Epidermal melanocyte (primary cell): ENCODE measurements around the gene ELL.
"Not testable (repeated sequence)": the region's sequence is repeated elsewhere in the genome, so short reads cannot be mapped to it uniquely, and the experiment has no call there.

Experiments used
- DNase-seq: peaks from one replicate; pipeline ENCODE4 v3.0.0; 2011; ENCODE audit warnings: low spot score; ENCODE audit not compliant: insufficient read length

The ELL gene

DNA sequence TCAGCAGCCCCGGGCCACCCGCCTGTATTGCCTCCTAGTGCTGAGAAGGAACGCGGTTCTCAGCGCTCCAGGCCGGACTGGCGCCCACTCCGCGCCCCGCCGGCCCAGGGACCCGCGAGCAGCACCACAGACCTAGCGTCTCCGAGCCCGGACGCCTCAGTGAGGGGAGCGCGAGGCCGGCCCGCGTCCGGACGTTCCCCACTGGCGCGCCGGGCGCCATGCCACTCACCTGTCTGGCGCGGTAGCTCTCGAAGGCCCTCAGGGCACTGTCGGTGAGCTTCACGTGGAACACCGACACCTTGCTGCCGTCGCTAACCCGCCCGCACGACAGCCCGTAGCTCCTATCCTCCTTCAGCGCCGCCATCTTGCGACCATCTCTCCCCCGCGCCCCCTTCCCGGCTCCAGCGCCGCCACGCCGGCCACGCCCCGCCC, at the start of gene ELL:
Gene ELL (minus strand): TSS at position 379 of the 432 bp plus-strand sequence. CDS start 15 bp downstream, at position 364.
- DNase-seq: no peak

GRCh38 chr19:18568367-18568766, 46.5 kb upstream of the ELL start:
- DNase-seq: no peak

- DNase-seq: no peak
These were observed 45.1 kb upstream of the ELL start for GRCh38 chr19:18566953-18567352.

GRCh38 chr19:18562086-18562485, 40.2 kb upstream of the ELL start:
- no peak for DNase-seq

GRCh38 chr19:18559685-18560084, 37.8 kb upstream of the ELL start:
- DNase-seq: no peak

- no peak for DNase-seq
These were observed 36.7 kb upstream of the ELL start for GRCh38 chr19:18558604-18559003.

GRCh38 chr19:18558202-18558555, 36.3 kb upstream of the ELL start:
- no peak for DNase-seq

GRCh38 chr19:18557411-18558201, 35.7 kb upstream of the ELL start, which contains the start of gene KXD1:
Gene KXD1, plus strand, starts transcription at chr19:18557870. Its CDS starts 4,187 bp downstream, at chr19:18562057.
- DNase-seq: peak; percentile 98

- no peak for DNase-seq
These were observed 29.8 kb upstream of the ELL start for GRCh38 chr19:18551631-18552030.

- no peak for DNase-seq
These were observed 22.1 kb upstream of the ELL start for GRCh38 chr19:18543814-18544475.

- peak; percentile 98 for DNase-seq
These were observed 21.3 kb upstream of the ELL start, which contains the start of gene FKBP8 for GRCh38 chr19:18542941-18543813. Gene FKBP8, minus strand, starts transcription at chr19:18543573. Its CDS starts 1,603 bp downstream, at chr19:18541970.

GRCh38 chr19:18541992-18542940, 20.4 kb upstream of the ELL start:
- DNase-seq: no peak

DNA sequence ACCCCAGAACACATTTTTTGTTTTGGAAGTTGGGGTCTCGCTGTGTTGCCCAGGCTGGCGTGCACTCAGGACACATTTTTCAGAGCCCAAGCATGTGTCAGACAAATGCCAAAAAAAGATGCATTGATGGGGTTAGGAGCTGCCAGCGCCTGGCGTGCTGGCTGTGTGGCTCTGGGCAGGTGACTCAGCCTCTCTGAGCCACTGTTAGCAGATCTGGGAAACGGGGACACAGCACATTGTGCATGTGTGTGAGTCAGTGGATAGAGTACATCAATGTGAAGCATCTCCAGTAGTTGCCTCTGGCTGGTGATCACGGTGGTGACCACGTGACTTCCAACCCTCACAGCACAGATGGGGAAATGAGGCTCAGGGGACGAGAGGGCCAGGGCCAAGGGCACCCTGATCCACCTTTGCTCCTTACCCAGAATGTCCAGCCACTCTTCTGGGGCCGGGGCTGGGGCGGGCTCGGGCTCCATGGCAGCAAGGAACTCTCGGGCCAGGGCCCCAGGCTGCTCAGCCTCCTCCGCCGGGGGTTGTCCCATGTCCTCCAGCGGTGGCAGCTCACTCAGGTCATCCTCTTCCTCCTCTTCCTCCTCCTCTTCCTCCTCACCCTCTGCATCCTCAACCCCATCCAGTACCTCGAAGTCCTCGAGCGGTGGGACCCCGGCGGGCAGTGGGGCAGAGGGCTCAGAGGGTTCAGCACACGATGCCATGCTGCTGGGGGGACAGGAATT, 19.6 kb upstream of the ELL start:
- DNase-seq: no peak

DNA sequence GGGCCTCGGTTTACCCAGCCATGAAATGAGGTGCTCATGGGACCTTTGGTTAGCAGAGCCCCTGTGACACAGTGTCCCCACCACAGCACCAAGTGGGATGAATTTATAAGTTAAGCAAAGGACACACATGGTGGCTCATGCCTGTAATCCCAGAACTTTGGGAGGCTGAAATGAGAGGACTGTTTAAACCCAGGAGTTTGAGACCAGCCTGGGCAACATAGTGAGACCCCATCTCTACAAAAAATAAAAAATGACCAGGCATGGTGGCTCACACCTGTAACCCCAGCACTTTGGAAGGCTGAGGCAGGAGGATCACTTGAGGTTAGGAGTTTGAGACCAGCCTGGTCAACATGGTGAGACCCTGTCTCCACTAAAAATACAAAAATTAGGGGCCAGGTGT, 18.3 kb upstream of the ELL start:
- not testable (repeated sequence) for DNase-seq

DNA sequence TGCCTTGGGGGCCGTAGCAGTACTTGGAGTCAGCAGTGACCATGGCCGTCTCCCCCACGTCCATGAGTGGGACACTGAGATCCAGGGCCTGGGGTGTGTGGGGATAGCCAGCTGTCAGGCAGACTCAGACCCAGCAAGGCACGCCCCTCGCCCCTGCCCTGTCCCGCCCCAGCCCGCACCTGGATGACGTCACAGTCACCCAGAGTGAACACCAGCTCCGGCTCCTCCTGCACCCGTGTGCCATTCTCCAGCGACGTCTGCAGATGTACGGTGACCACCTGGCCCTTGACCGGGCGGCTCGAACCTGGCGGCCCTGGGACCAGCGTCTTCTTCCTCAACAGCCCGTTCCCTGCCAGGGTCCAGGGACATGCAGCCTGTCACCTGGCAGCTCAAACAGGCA, 17.5 kb upstream of the ELL start:
- no peak for DNase-seq

DNA sequence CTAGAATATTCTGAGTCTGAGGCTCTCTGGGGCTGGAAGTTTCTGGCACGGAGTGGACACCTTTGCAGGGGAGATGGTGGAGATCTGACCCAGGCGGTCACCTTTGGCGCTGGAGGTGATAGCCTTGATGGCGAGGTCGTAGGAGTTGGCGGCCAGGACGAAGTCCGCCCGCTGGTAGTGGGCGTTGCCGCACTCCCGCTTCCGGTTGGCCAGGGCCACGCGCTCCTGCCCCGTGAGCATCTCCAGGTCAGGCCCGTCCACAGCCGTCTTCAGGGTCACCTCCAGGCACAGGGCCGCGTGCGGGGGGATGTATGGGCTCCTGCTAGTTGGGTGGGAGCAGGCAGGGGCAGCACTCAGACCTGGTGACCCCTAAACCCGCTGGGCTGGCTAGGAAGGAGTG, 16.2 kb upstream of the ELL start:
- DNase-seq: no peak

- DNase-seq: no peak
These were observed 15.6 kb upstream of the ELL start for GRCh38 chr19:18537431-18537830.

DNA sequence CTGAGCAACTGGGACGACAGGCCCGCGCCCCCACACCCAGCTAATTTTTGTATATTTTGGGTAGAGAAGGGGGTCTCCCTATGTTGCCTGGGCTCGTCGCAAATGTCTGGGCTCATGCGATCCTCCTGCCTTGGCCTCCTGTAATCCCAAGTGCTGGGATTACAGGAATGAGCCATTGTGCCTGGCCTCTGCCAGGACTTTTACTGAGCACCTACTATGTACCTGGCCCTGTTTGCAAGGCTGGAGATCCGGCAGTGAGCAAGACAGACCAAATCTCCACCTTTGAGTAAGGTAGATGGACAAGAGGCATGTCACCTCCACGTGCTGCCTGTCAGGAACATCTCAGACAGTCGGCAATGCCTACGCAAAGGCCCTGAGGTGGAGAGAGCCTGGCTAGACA, 14.6 kb upstream of the ELL start:
- no peak for DNase-seq

DNA sequence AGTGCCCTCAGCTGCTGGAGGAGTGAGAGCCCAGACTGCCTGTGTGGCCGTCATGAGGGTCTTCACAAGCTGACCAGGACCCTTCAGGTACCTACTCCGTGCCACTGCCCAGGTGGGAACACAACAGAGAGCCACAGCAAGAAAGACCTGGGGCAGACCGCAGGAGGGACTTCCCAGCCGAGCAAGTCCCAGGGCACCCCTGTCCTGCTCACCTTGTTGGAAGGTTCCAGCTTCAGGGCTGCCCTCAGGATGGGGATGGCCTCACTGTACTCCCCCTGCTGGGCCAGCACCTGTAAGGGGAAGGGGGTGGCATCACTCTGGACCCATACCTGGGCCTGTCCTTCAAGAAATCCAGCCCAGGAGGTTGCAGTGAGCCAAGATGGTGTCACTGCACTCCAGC, 11.2 kb upstream of the ELL start:
- DNase-seq: no peak
